Esophagus muscularis mucosa (tissue), 3 donors: ENCODE data around the gene GRHL3.

Experiments
- POLR2A ChIP-seq: fragments of 450-650 bp; IDR thresholded peaks from one replicate; pipeline ENCODE4 v1.6.1; 2017; ENCODE audit warnings: antibody characterized with exemption, moderate library complexity, mild to moderate bottlenecking, low read depth
- POLR2AphosphoS5 ChIP-seq, 2 donors: sonication (generic); formaldehyde crosslinking; IDR thresholded peaks; one replicate each; pipeline ENCODE4 v1.6.1; 2017; ENCODE audit warnings: antibody characterized with exemption in 2 of 2
- TF ChIP-seq, protein P1 (sequence below), 3 experiments: fragments of 200-600 bp in 2 of 3; fragments of 450-650 bp in 1 of 3; sonication (generic) in 2 of 3; IDR thresholded peaks; one replicate each; pipeline ENCODE4 v1.5.1; 2017 to 2019; ENCODE audit warnings: antibody characterized with exemption in 3 of 3, mild to moderate bottlenecking in 2 of 3, moderate library complexity in 1 of 3

DNA sequence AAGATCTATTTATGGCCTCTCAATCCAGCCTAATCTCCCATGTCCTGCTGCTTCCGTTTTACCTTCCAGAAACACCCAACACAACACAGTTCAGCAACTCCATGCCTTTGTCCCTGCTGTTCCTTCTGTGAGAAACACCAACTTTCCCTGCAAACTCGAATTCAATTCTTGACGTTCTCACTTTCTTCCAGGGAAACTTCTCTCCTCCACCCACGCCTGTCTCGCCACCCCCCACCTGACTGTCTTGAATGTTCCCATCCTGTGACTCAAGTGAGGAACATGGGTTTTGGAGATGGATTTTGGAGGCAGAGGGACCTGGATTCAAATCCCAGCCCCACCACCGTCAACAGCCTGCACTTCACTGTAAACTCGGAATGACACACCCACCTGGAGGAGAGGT, 44.8 kb downstream of the GRHL3 start:
- TF ChIP-seq, protein P1, sequence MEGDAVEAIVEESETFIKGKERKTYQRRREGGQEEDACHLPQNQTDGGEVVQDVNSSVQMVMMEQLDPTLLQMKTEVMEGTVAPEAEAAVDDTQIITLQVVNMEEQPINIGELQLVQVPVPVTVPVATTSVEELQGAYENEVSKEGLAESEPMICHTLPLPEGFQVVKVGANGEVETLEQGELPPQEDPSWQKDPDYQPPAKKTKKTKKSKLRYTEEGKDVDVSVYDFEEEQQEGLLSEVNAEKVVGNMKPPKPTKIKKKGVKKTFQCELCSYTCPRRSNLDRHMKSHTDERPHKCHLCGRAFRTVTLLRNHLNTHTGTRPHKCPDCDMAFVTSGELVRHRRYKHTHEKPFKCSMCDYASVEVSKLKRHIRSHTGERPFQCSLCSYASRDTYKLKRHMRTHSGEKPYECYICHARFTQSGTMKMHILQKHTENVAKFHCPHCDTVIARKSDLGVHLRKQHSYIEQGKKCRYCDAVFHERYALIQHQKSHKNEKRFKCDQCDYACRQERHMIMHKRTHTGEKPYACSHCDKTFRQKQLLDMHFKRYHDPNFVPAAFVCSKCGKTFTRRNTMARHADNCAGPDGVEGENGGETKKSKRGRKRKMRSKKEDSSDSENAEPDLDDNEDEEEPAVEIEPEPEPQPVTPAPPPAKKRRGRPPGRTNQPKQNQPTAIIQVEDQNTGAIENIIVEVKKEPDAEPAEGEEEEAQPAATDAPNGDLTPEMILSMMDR (IDR thresholded peaks at IDR 0.05) = no peak
- TF ChIP-seq POLR2A (no peak), POLR2AphosphoS5 (IDR thresholded peaks at IDR 0.05) (no peak)
